MG63 (cell line): ENCODE data around the gene IQCH. TPM values are rescaled to one million over a fixed set of nuclear protein-coding genes. Genes with fewer than 3 reads are reported as not detected.
"Not testable (repeated sequence)": the region's sequence is repeated elsewhere in the genome, so short reads cannot be mapped to it uniquely, and the experiment has no call there.

Experiments used
- DNase-seq: peaks from one replicate; pipeline ENCODE4 v3.0.0-alpha.2; 2020
- H3K27me3 ChIP-seq: fragments of 250-450 bp; sonication (Bioruptor Pico); 2 replicates; pipeline ENCODE4 v1.5.1; 2020; ENCODE audit warnings: mild to moderate bottlenecking, moderate library complexity
- H3K36me3 ChIP-seq: fragments of 250-450 bp; sonication (Bioruptor Pico); 2 replicates; pipeline ENCODE4 v1.5.1; 2020; ENCODE audit warnings: mild to moderate bottlenecking, moderate library complexity
- H3K4me3 ChIP-seq: fragments of 250-450 bp; sonication (Bioruptor Pico); 2 replicates; pipeline ENCODE4 v1.5.1; 2020; ENCODE audit warnings: mild to moderate bottlenecking, moderate library complexity
- H3K9me3 ChIP-seq: fragments of 250-450 bp; sonication (Bioruptor Pico); 2 replicates; pipeline ENCODE4 v1.5.1; 2020; ENCODE audit warnings: mild to moderate bottlenecking, moderate library complexity
- total RNA-seq: library from RNA; depleted of rRNA; stranded (reverse); fragments of >200 nt; shearing (Covaris generic); gene quantifications from 2 replicates; pipeline ENCODE4 v1.2.3, GENCODE V29; 2014; ENCODE audit warnings: low replicate concordance

Gene IQCH
- total RNA-seq, 1 experiment from 2014 or later: 3.5 TPM

- Histone ChIP-seq H3K36me3 (peaks cover 7% of the 10 kb centered on the region), H3K4me3 (no peak overlapping the region), H3K27me3 (no peaks in the 10 kb centered on the region), H3K9me3 (no peaks in the 10 kb centered on the region)
- DNase-seq: no peak
These were observed 14.1 kb upstream of the IQCH start for GRCh38 chr15:67240235-67241131.

- Histone ChIP-seq H3K4me3 (no peak overlapping the region), H3K36me3 (peaks cover 7% of the 10 kb centered on the region; the same call in 1 of the 2 replicates), H3K9me3 (no peaks in the 10 kb centered on the region), H3K27me3 (no peaks in the 10 kb centered on the region)
- no peak for DNase-seq
These were observed 13.3 kb upstream of the IQCH start for GRCh38 chr15:67241132-67241855.

- peaks cover 6% of the 10 kb centered on the region for H3K9me3 ChIP-seq
- no peaks in the 10 kb centered on the region for H3K27me3 ChIP-seq
- no peak for DNase-seq
- peaks cover 17% of the 10 kb centered on the region for H3K36me3 ChIP-seq
- H3K4me3 ChIP-seq: no peak overlapping the region
These were observed 11.9 kb upstream of the IQCH start for GRCh38 chr15:67242708-67243111.

GRCh38 chr15:67244971-67245478 is 9.6 kb upstream of the IQCH start:
- Histone ChIP-seq H3K27me3 (no peaks in the 10 kb centered on the region), H3K4me3 (no peak overlapping the region), H3K36me3 (peaks cover 22% of the 10 kb centered on the region), H3K9me3 (peaks cover 6% of the 10 kb centered on the region)
- no peak for DNase-seq

- H3K27me3 ChIP-seq, H3K4me3 ChIP-seq, DNase-seq, H3K9me3 ChIP-seq: not testable (repeated sequence)
- peaks cover 25% of the 10 kb centered on the region for H3K36me3 ChIP-seq
These were observed 8.0 kb upstream of the IQCH start for GRCh38 chr15:67246606-67247005.

- DNase-seq: no peak
- peaks cover 6% of the 10 kb centered on the region for H3K9me3 ChIP-seq
These were observed 6.5 kb upstream of the IQCH start for GRCh38 chr15:67248011-67248505.

GRCh38 chr15:67249830-67250229 is 4.8 kb upstream of the IQCH start:
- peaks cover 28% of the 10 kb centered on the region for H3K36me3 ChIP-seq
- H3K27me3 ChIP-seq: no peaks in the 10 kb centered on the region
- DNase-seq: no peak
- peaks cover 6% of the 10 kb centered on the region for H3K9me3 ChIP-seq
- no peak overlapping the region for H3K4me3 ChIP-seq

More at GRCh38 chr15:67248011-67248505, 6.5 kb upstream of the IQCH start:
- no peaks in the 10 kb centered on the region for H3K27me3 ChIP-seq
- H3K4me3 ChIP-seq: no peak overlapping the region
- peaks cover 28% of the 10 kb centered on the region for H3K36me3 ChIP-seq

- Histone ChIP-seq H3K27me3 (no peaks in the 10 kb centered on the region), H3K9me3 (peaks cover 6% of the 10 kb centered on the region), H3K36me3 (peaks cover 21% of the 10 kb centered on the region), H3K4me3 (no peak overlapping the region)
- DNase-seq: no peak
These were observed 3.3 kb upstream of the IQCH start for GRCh38 chr15:67251318-67251717.

- peaks cover 11% of the 10 kb centered on the region for H3K36me3 ChIP-seq
- H3K9me3 ChIP-seq: no peaks in the 10 kb centered on the region
- DNase-seq: no peak
- H3K4me3 ChIP-seq: peak overlapping the region; percentile 84
- no peaks in the 10 kb centered on the region for H3K27me3 ChIP-seq
These were observed 1.5 kb upstream of the IQCH start for GRCh38 chr15:67253101-67253500.

GRCh38 chr15:67253549-67254237 is 893 bp upstream of the IQCH start:
- DNase-seq: no peak
- peaks cover 11% of the 10 kb centered on the region for H3K36me3 ChIP-seq
- H3K9me3 ChIP-seq: no peaks in the 10 kb centered on the region
- H3K27me3 ChIP-seq: no peaks in the 10 kb centered on the region
- peak overlapping the region; percentile 84 for H3K4me3 ChIP-seq

- Histone ChIP-seq H3K36me3 (peaks cover 6% of the 10 kb centered on the region; the same call in 1 of the 2 replicates), H3K4me3 (no peak overlapping the region), H3K9me3 (no peaks in the 10 kb centered on the region), H3K27me3 (no peaks in the 10 kb centered on the region)
- no peak for DNase-seq
These were observed 1.5 kb downstream of the IQCH start for GRCh38 chr15:67256051-67256450.

GRCh38 chr15:67258412-67258811 is 3.8 kb downstream of the IQCH start:
- H3K36me3 ChIP-seq, DNase-seq, H3K27me3 ChIP-seq, H3K9me3 ChIP-seq, H3K4me3 ChIP-seq: not testable (repeated sequence)

- Histone ChIP-seq H3K27me3 (no peaks in the 10 kb centered on the region), H3K4me3 (no peak overlapping the region), H3K36me3 (no peaks in the 10 kb centered on the region; the same call in 1 of the 2 replicates), H3K9me3 (no peaks in the 10 kb centered on the region)
- no peak for DNase-seq
These were observed 4.8 kb downstream of the IQCH start for GRCh38 chr15:67259379-67259778.

- H3K27me3 ChIP-seq: no peaks in the 10 kb centered on the region
- DNase-seq: no peak
- H3K4me3 ChIP-seq: no peak overlapping the region
- H3K36me3 ChIP-seq: no peaks in the 10 kb centered on the region
- no peaks in the 10 kb centered on the region for H3K9me3 ChIP-seq
These were observed 5.2 kb downstream of the IQCH start for GRCh38 chr15:67259806-67260205.

GRCh38 chr15:67266870-67267269 is 12.3 kb downstream of the IQCH start:
- Histone ChIP-seq H3K9me3 (no peaks in the 10 kb centered on the region; the same call in 1 of the 2 replicates), H3K4me3 (no peak overlapping the region), H3K36me3 (no peaks in the 10 kb centered on the region), H3K27me3 (no peaks in the 10 kb centered on the region)
- DNase-seq: no peak

- no peaks in the 10 kb centered on the region for H3K36me3 ChIP-seq
- no peak for DNase-seq
- H3K4me3 ChIP-seq: no peak overlapping the region
- no peaks in the 10 kb centered on the region for H3K27me3 ChIP-seq
- peaks cover 3% of the 10 kb centered on the region for H3K9me3 ChIP-seq
These were observed 12.9 kb downstream of the IQCH start for GRCh38 chr15:67267440-67267839.
